GM10266 (cell line): ENCODE measurements around the gene CD99L2.

Source experiments
- DNase-seq: peaks from one replicate; pipeline ENCODE4 v3.0.0; 2012; ENCODE audit errors: extremely low spot score
- TF ChIP-seq, protein P1 (sequence below): IDR thresholded peaks from 2 replicates; pipeline ENCODE4 v1.5.1; 2012; ENCODE audit warnings: mild to moderate bottlenecking, low read depth; ENCODE audit not compliant: control insufficient read depth, insufficient read depth; ENCODE audit errors: missing control alignments

Gene CD99L2

DNA sequence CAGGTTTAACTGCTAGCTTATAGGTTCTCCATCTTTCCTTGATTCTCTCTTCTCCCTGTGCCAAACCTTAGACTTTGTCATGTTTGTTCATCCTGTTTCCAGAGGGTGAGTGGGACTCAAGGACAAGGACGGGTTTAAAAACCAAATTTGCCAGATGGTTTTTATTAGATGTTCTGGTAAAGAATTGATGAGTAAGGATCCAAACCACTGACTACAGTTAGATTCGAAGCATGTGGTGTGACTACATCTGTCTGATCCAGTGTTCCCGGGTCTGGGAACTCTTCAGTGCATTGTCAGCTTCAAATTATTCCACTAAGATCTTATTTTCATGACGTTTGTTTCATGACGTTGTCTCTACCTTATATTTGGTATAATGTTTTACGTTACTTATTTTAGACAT, 167.7 kb downstream of the CD99L2 start:
- no peak for DNase-seq
- TF ChIP-seq, protein P1, sequence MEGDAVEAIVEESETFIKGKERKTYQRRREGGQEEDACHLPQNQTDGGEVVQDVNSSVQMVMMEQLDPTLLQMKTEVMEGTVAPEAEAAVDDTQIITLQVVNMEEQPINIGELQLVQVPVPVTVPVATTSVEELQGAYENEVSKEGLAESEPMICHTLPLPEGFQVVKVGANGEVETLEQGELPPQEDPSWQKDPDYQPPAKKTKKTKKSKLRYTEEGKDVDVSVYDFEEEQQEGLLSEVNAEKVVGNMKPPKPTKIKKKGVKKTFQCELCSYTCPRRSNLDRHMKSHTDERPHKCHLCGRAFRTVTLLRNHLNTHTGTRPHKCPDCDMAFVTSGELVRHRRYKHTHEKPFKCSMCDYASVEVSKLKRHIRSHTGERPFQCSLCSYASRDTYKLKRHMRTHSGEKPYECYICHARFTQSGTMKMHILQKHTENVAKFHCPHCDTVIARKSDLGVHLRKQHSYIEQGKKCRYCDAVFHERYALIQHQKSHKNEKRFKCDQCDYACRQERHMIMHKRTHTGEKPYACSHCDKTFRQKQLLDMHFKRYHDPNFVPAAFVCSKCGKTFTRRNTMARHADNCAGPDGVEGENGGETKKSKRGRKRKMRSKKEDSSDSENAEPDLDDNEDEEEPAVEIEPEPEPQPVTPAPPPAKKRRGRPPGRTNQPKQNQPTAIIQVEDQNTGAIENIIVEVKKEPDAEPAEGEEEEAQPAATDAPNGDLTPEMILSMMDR: no peak

DNA sequence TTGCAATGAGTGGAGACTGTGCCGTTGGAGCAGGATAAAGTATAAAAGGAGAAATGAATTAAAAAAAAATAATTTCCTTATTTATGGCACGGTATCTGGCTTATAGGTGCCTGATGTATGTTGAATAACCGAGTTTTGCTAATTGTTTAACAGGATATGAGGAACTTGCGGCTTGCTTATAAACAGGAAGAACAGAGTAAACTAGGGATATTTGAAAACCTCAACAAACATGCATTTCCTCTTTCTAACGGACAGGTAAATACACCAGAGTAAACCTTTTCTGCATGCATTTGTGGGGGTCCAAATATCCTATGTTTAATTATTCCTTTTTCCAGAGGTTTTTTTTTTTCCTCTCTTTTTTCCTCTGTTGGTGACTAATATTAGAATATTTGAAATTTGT, 168.5 kb downstream of the CD99L2 start:
- no peak for DNase-seq
- TF ChIP-seq, protein P1: no peak

DNA sequence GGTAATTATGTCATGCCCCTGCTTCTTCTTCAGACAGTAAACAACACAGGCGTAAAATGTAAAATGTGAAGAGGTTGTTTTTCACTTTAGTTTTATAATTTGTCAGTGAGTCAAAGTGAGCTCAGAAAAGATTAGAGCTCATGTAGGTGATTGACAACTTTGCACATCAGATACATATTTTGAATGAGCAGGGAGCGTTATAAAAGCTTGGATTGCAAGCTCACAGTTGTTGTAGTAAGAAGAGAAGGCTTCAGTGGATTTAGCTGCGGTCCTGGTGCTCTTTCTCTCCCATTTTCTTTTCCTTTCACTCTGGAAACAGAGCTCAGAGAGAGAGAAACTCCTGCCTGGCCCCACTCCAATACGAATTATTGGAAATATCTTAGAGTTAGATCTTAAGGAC, 178.8 kb downstream of the CD99L2 start:
- TF ChIP-seq, protein P1: no peak
- DNase-seq: no peak
